GM12878 (cell line): ENCODE results near the gene ANO4. TPM values are rescaled to one million over a fixed set of nuclear protein-coding genes. Genes with fewer than 3 reads are reported as not detected.

Source experiments
- ATAC-seq: fragments of 200-7000 bp; cut with Tn5 transposase; 3 replicates; pipeline ENCODE4 v1.9.1; 2020; ENCODE audit warnings: mild to moderate bottlenecking, moderate library complexity
- BruUV-seq: library from RNA; stranded (reverse); fragments of 400-500 nt; replicated peaks from 2 replicates; lab custom pipeline; 2021; lab: Mats Ljungman, UMichigan
- CTCF ChIA-PET: fragments of 300-600 bp; sonication (Branson Sonifier 250); formaldehyde crosslinking; extraction: SDS; loops from one replicate; lab custom pipeline; 2021; ENCODE audit warnings: inconsistent platforms; lab: Yijun Ruan, JAX
- POLR2A ChIA-PET: fragments of 350-600 bp; formaldehyde crosslinking; extraction: SDS; loops from one replicate; lab custom pipeline; 2021; ENCODE audit warnings: inconsistent platforms; lab: Charles Lee
- RAD21 ChIA-PET: fragments of 300-600 bp; sonication (Branson Sonifier 250); formaldehyde crosslinking; loops from one replicate; lab custom pipeline; 2023; ENCODE audit warnings: antibody characterized with exemption; ENCODE audit not compliant: unreplicated experiment; lab: Charles Lee
- SMC1A ChIA-PET: fragments of 300-600 bp; sonication (Branson Sonifier 250); formaldehyde crosslinking; loops from one replicate; lab custom pipeline; 2023; ENCODE audit not compliant: unreplicated experiment, uncharacterized antibody; lab: Charles Lee
- DNase-seq: peaks from one replicate; pipeline ENCODE4 v3.0.0-alpha.2; 2011; ENCODE audit warnings: low read depth, low spot score
- FAIRE-seq: peaks from 3 replicates; lab custom pipeline; 2011; peaks lifted over from hg19 to GRCh38; lab: Jason Lieb, UNC
- H2AFZ ChIP-seq: 2 replicates; pipeline ENCODE4 v1.6.0; 2011; ENCODE audit warnings: low read depth, low read length, control low read depth; ENCODE audit not compliant: control insufficient read depth
- H3K27ac ChIP-seq: 2 replicates; pipeline ENCODE4 v1.5.1; 2011; ENCODE audit warnings: control low read depth; ENCODE audit not compliant: control insufficient read depth, insufficient read depth
- H3K27me3 ChIP-seq, 2 experiments: replicated peaks in 1 of 2; 2 replicates each; pipeline versions ENCODE4 v1.6.0 to v1.6.1; 2011; ENCODE audit warnings: low read length in 1 of 2; ENCODE audit not compliant: control insufficient read depth in 2 of 2, insufficient read depth in 2 of 2
- H3K36me3 ChIP-seq, 2 experiments: 2 replicates each; pipeline ENCODE4 v1.5.1; 2011; ENCODE audit warnings: low read length in 1 of 2; ENCODE audit not compliant: control insufficient read depth in 2 of 2, insufficient read depth in 2 of 2
- H3K4me1 ChIP-seq: 2 replicates; pipeline ENCODE4 v1.6.1; 2011; ENCODE audit warnings: mild to moderate bottlenecking, low read length, moderate library complexity, mixed read lengths; ENCODE audit not compliant: control insufficient read depth, insufficient read depth
- H3K4me2 ChIP-seq: 2 replicates; pipeline ENCODE4 v1.6.0; 2011; ENCODE audit warnings: control low read depth; ENCODE audit not compliant: control insufficient read depth, insufficient read depth
- H3K4me3 ChIP-seq: fragments of 200-600 bp; sonication (generic); 2 replicates; pipeline ENCODE4 v1.5.1; 2016
- H3K79me2 ChIP-seq: 2 replicates; pipeline ENCODE4 v1.6.0; 2011; ENCODE audit warnings: low read length; ENCODE audit not compliant: control insufficient read depth, insufficient read depth
- H3K9ac ChIP-seq: 2 replicates; pipeline ENCODE4 v1.8.0; 2011; ENCODE audit warnings: low read length, control low read depth, mixed read lengths; ENCODE audit not compliant: control insufficient read depth, insufficient read depth
- H3K9me3 ChIP-seq: replicated peaks from 3 replicates; pipeline ENCODE4 v1.5.1; 2011; ENCODE audit warnings: mild to moderate bottlenecking, low read length; ENCODE audit not compliant: control insufficient read depth, insufficient read depth
- H4K20me1 ChIP-seq: 2 replicates; pipeline ENCODE4 v1.6.0; 2011; ENCODE audit not compliant: control insufficient read depth, insufficient read depth
- CHD1 ChIP-seq: IDR thresholded peaks from 2 replicates; pipeline ENCODE4 v1.6.1; 2012; ENCODE audit warnings: low read depth, low read length, improper control_type of control experiment
- HDAC6 ChIP-seq: fragments of 200-600 bp; sonication (generic); IDR thresholded peaks from one replicate; pipeline ENCODE4 v1.8.0; 2017; ENCODE audit warnings: antibody characterized with exemption; ENCODE audit not compliant: unreplicated experiment
- IKZF2 ChIP-seq, 2 experiments: fragments of 450-650 bp; IDR thresholded peaks; 2 replicates each; pipeline ENCODE4 v1.6.1; 2017; ENCODE audit warnings: mild to moderate bottlenecking in 2 of 2, moderate library complexity in 2 of 2
- IRF4 ChIP-seq: IDR thresholded peaks from 2 replicates; pipeline ENCODE4 v1.6.1; 2011; ENCODE audit warnings: low read depth, low read length
- MEF2B ChIP-seq: fragments of 450-650 bp; IDR thresholded peaks from 2 replicates; pipeline ENCODE4 v1.6.1; 2018; ENCODE audit warnings: mild to moderate bottlenecking, moderate library complexity; ENCODE audit not compliant: partially characterized antibody, poor library complexity, severe bottlenecking
- NRF1 ChIP-seq: conservative IDR thresholded peaks from 2 replicates; pipeline ENCODE4 v1.6.1; 2011; ENCODE audit warnings: mild to moderate bottlenecking, low read depth, low read length, improper control_type of control experiment
- POLR2AphosphoS5 ChIP-seq: IDR thresholded peaks from 2 replicates; pipeline ENCODE4 v1.6.1; 2011; ENCODE audit warnings: mild to moderate bottlenecking, low read length, inconsistent platforms
- RB1 ChIP-seq: fragments of 450-650 bp; formaldehyde crosslinking; IDR thresholded peaks from 2 replicates; pipeline ENCODE4 v1.6.1; 2017; ENCODE audit warnings: mild to moderate bottlenecking, borderline replicate concordance
- SIN3A ChIP-seq: IDR thresholded peaks from 2 replicates; pipeline ENCODE4 v1.6.1; 2012; ENCODE audit warnings: low read depth, low read length, improper control_type of control experiment
- SIX5 ChIP-seq: IDR thresholded peaks from 2 replicates; pipeline ENCODE4 v1.6.1; 2011; ENCODE audit warnings: mild to moderate bottlenecking, low read depth, low read length, moderate library complexity; ENCODE audit not compliant: severe bottlenecking
- SMAD1 ChIP-seq: fragments of 450-650 bp; IDR thresholded peaks from 2 replicates; pipeline ENCODE4 v1.6.1; 2018; ENCODE audit warnings: mild to moderate bottlenecking, low read depth; ENCODE audit not compliant: partially characterized antibody
- SUPT20H ChIP-seq: IDR thresholded peaks from 2 replicates; pipeline ENCODE4 v1.6.1; 2011; ENCODE audit warnings: low read depth, mild to moderate bottlenecking, low read length, moderate library complexity, borderline replicate concordance; ENCODE audit not compliant: control insufficient read depth
- TAF1 ChIP-seq: IDR thresholded peaks from 2 replicates; pipeline ENCODE4 v1.6.1; 2011; ENCODE audit warnings: mild to moderate bottlenecking, low read depth, low read length, borderline replicate concordance
- ZNF207 ChIP-seq: fragments of 450-650 bp; IDR thresholded peaks from 2 replicates; pipeline ENCODE4 v1.6.1; 2014; ENCODE audit warnings: antibody characterized with exemption, mild to moderate bottlenecking, borderline replicate concordance
- ZZZ3 ChIP-seq: IDR thresholded peaks from 2 replicates; pipeline ENCODE4 v1.6.1; 2011; ENCODE audit warnings: low read depth; ENCODE audit not compliant: control insufficient read depth, insufficient read length
- WGBS: methylation state at CpG from one replicate; pipeline ENCODE4 v1.1.6; 2016; ENCODE audit warnings: low lambda C conversion rate; ENCODE audit not compliant: insufficient replicate concordance, insufficient coverage; ENCODE audit errors: missing lambda C conversion rate; 5-methylcytosine and 5-hydroxymethylcytosine counted together
- in situ Hi-C: fragments of 300-500 bp; cut with MboI; formaldehyde crosslinking; loops from 9 replicates; pipeline ENCODE4 v1.14.3; 2018; ENCODE audit warnings: mixed read lengths
- intact Hi-C: fragments of 100-400 bp; cut with micrococcal nuclease; formaldehyde crosslinking; loops from one replicate; pipeline ENCODE4 v1.14.2; 2022; ENCODE audit not compliant: unreplicated experiment
- polyA plus RNA-seq, 11 experiments: library from polyadenylated mRNA; depleted of rRNA in 4 of 11; unstranded in 6 of 11; stranded (reverse) in 5 of 11; fragments of >200 nt; fragmentation: Nextera tagmentation in 4 of 11; fragmentation: Illumina TruSeq in 1 of 11; extraction: Ambion mirVana in 4 of 11; extraction: Trizol in 1 of 11; gene quantifications; 1 replicate in 1 of 11; 2 replicates in 10 of 11; pipeline versions ENCODE4 v1.2.1 to v1.2.3, GENCODE V29; 2011 to 2016; ENCODE audit warnings: inconsistent platforms in 2 of 11, missing spikeins in 2 of 11, low read depth in 1 of 11
- total RNA-seq, 4 experiments: library from RNA; depleted of rRNA in 3 of 4; stranded (reverse); fragments of >200 nt in 3 of 4; fragmentation: Illumina TruSeq in 1 of 4; extraction: Trizol in 1 of 4; gene quantifications; 2 replicates each; pipeline versions ENCODE4 v1.2.1 to v1.2.3, GENCODE V29; 2013 to 2021
- TF ChIP-seq, protein P1 (sequence below): fragments of 450-650 bp; formaldehyde crosslinking; IDR thresholded peaks from 2 replicates; pipeline ENCODE4 v1.4.0; 2022; ENCODE audit warnings: mild to moderate bottlenecking, moderate library complexity

The ANO4 gene
- total and polyA plus RNA-seq, 10 of the 15 experiments (the other 5 are each of a cell fraction or from before 2014, with no cell fraction given), result not detected

- in situ Hi-C loops, result no loop called here
- Histone ChIP-seq H3K79me2 (no peaks in the 10 kb centered on the region), H3K4me1 (no peaks in the 10 kb centered on the region), H3K27me3 (no peaks in the 10 kb centered on the region), H3K9me3 (no peaks in the 10 kb centered on the region), H3K4me2 (no peak overlapping the region), H2AFZ (no peak overlapping the region), H4K20me1 (no peaks in the 10 kb centered on the region), H3K36me3 (no peaks in the 10 kb centered on the region), H3K27ac (no peak overlapping the region), H3K9ac (no peak overlapping the region), H3K4me3 (no peak overlapping the region)
- intact Hi-C loops, result no loop called here
- CTCF ChIA-PET, result no interaction called here
- SMC1A ChIA-PET, result no interaction called here
- 5% methylated on average over 3 of the region's 3 CpGs for WGBS
- DNase-seq (no peak), FAIRE-seq (no peak), ATAC-seq (no peak)
- no TSS peak for BruUV-seq
- RAD21 ChIA-PET, result no interaction called here
- POLR2A ChIA-PET, result no interaction called here
- TF ChIP-seq ZZZ3 (no peak), SUPT20H (no peak), MEF2B (no peak), SIX5 (no peak), NRF1 (no peak), POLR2AphosphoS5 (no peak), ZNF207 (no peak), IKZF2 (IDR thresholded peaks at IDR 0.05) (no peak), SIN3A (no peak), SMAD1 (no peak), RB1 (no peak), TAF1 (no peak), HDAC6 (no peak), IRF4 (no peak), CHD1 (no peak)
- TF ChIP-seq, protein P1, sequence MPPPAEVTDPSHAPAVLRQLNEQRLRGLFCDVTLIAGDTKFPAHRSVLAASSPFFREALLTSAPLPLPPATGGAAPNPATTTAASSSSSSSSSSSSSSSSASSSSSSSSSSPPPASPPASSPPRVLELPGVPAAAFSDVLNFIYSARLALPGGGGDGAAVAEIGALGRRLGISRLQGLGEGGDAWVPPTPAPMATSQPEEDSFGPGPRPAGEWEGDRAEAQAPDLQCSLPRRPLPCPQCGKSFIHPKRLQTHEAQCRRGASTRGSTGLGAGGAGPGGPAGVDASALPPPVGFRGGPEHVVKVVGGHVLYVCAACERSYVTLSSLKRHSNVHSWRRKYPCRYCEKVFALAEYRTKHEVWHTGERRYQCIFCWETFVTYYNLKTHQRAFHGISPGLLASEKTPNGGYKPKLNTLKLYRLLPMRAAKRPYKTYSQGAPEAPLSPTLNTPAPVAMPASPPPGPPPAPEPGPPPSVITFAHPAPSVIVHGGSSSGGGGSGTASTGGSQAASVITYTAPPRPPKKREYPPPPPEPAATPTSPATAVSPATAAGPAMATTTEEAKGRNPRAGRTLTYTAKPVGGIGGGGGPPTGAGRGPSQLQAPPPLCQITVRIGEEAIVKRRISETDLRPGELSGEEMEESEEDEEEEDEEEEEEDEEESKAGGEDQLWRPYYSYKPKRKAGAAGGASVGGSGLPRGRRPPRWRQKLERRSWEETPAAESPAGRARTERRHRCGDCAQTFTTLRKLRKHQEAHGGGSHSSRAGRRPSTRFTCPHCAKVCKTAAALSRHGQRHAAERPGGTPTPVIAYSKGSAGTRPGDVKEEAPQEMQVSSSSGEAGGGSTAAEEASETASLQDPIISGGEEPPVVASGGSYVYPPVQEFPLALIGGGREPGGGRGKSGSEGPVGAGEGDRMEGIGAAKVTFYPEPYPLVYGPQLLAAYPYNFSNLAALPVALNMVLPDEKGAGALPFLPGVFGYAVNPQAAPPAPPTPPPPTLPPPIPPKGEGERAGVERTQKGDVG (CRISPR knock-in tag), result no peak
These were observed 49.1 kb upstream of the ANO4 start for GRCh38 chr12:100745378-100746071.
